Measurements from ENCODE around the gene SYTL4.
"Not testable (repeated sequence)": the region's sequence is repeated elsewhere in the genome, so short reads cannot be mapped to it uniquely, and the experiment has no call there.

SYTL4 gene

GRCh38 chrX:100731441-100732281 lies at the start of gene SYTL4:
Gene SYTL4, minus strand, starts transcription at chrX:100732121. Its CDS starts 30,084 bp downstream, at chrX:100702037.
- no peak for FAIRE-seq

GRCh38 chrX:100769439-100769838 lies 37.5 kb upstream of the SYTL4 start:
- FAIRE-seq, result not testable (repeated sequence)

GRCh38 chrX:100768679-100769338 lies 36.9 kb upstream of the SYTL4 start:
- peak; percentile 91 for FAIRE-seq

- no peak for FAIRE-seq
Observed at GRCh38 chrX:100750883-100751282, 19.0 kb upstream of the SYTL4 start.

GRCh38 chrX:100748108-100748507 lies 16.2 kb upstream of the SYTL4 start:
- FAIRE-seq, result peak; percentile 61

- FAIRE-seq, result no peak
Observed at GRCh38 chrX:100747703-100748102, 15.8 kb upstream of the SYTL4 start.

GRCh38 chrX:100747090-100747489 lies 15.2 kb upstream of the SYTL4 start:
- no peak for FAIRE-seq

GRCh38 chrX:100745806-100746537 lies 14.1 kb upstream of the SYTL4 start:
- no peak for FAIRE-seq

GRCh38 chrX:100745205-100745604 lies 13.3 kb upstream of the SYTL4 start:
- peak; percentile 47 for FAIRE-seq

GRCh38 chrX:100743009-100743607 lies 11.2 kb upstream of the SYTL4 start:
- FAIRE-seq, result no peak

GRCh38 chrX:100724006-100724405 lies 7.9 kb downstream of the SYTL4 start:
- FAIRE-seq, result not testable (repeated sequence)

GRCh38 chrX:100721328-100721727 lies 10.6 kb downstream of the SYTL4 start:
- FAIRE-seq, result no peak

- FAIRE-seq, result no peak
Observed at GRCh38 chrX:100720301-100720700, 11.6 kb downstream of the SYTL4 start.

- no peak for FAIRE-seq
Observed at GRCh38 chrX:100719139-100719538, 12.8 kb downstream of the SYTL4 start.

GRCh38 chrX:100717363-100717762 lies 14.6 kb downstream of the SYTL4 start:
- no peak for FAIRE-seq

GRCh38 chrX:100710816-100711215 lies 21.1 kb downstream of the SYTL4 start:
- FAIRE-seq, result no peak

GRCh38 chrX:100704581-100705203 lies 27.2 kb downstream of the SYTL4 start:
- FAIRE-seq, result peak; percentile 21

- no peak for FAIRE-seq
Observed at GRCh38 chrX:100700809-100701208, 31.1 kb downstream of the SYTL4 start.

- no peak for FAIRE-seq
Observed at GRCh38 chrX:100698551-100698950, 33.4 kb downstream of the SYTL4 start.

- FAIRE-seq, result peak; percentile 21
Observed at GRCh38 chrX:100696699-100697351, 35.1 kb downstream of the SYTL4 start.

- no peak for FAIRE-seq
Observed at GRCh38 chrX:100695991-100696390, 35.9 kb downstream of the SYTL4 start.

- FAIRE-seq, result peak; percentile 24
Observed at GRCh38 chrX:100695302-100695701, 36.6 kb downstream of the SYTL4 start.
